ENCODE measurements around the gene IWS1. TPM values are rescaled to one million over a fixed set of nuclear protein-coding genes. Genes with fewer than 3 reads are reported as not detected.

IWS1 gene
- total RNA-seq, 4 donors from 2014 or later, result 36.9 to 43.9 (median 39.6) TPM

DNA sequence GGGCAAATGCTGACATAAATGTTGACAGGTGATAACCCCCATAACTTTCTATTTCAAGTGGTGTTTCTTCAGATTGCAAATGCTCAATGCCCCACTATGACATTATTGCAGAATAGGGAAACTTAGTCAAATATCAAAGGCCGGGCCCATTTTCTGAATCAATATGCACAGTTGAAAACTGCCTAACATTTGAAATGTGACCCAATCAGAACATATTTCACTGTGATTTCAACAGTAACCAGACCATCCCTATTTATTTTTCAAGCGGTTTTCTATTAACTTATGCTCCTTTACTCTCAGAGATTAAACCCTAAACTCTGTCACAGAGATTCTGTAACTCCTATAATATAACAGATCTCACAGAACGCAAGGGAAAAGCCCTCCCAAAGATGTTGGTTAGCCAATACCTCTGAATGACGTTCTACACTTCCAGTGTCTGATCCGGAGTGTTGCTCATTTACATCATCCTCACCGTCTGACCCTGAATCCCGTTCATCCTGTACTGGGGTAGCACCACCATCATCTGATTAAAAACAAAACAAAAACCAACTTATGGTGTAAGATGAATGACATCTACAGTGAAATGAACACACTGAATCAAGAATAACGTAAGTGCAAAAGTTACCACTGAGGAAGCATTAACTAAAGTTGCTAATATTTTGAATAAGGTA lies 2.9 kb downstream of the IWS1 start:
- no peaks in the 10 kb centered on the region for H3K9me3 ChIP-seq
- 78 to 86% methylated on average over 5 to 8 of the region's 8 CpGs for WGBS, 2 donors (ENCODE audit: low coverage in 1 of 2)
- peaks cover 0 to 39% (median 6%) of the 10 kb centered on the region in 3 donors for H3K4me1 ChIP-seq
- ATAC-seq, result no peak
- no peak overlapping the region for H3K4me3 ChIP-seq
- H3K36me3 ChIP-seq, result peaks cover 3 to 35% of the 10 kb centered on the region in 2 donors
- TF ChIP-seq POLR2AphosphoS5 (IDR thresholded peaks at IDR 0.05), result no peak
- TF ChIP-seq, protein P1, sequence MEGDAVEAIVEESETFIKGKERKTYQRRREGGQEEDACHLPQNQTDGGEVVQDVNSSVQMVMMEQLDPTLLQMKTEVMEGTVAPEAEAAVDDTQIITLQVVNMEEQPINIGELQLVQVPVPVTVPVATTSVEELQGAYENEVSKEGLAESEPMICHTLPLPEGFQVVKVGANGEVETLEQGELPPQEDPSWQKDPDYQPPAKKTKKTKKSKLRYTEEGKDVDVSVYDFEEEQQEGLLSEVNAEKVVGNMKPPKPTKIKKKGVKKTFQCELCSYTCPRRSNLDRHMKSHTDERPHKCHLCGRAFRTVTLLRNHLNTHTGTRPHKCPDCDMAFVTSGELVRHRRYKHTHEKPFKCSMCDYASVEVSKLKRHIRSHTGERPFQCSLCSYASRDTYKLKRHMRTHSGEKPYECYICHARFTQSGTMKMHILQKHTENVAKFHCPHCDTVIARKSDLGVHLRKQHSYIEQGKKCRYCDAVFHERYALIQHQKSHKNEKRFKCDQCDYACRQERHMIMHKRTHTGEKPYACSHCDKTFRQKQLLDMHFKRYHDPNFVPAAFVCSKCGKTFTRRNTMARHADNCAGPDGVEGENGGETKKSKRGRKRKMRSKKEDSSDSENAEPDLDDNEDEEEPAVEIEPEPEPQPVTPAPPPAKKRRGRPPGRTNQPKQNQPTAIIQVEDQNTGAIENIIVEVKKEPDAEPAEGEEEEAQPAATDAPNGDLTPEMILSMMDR (IDR thresholded peaks at IDR 0.05), result no peak
- H3K27me3 ChIP-seq, result no peaks in the 10 kb centered on the region
- H3K27ac ChIP-seq, result no peak overlapping the region

DNA sequence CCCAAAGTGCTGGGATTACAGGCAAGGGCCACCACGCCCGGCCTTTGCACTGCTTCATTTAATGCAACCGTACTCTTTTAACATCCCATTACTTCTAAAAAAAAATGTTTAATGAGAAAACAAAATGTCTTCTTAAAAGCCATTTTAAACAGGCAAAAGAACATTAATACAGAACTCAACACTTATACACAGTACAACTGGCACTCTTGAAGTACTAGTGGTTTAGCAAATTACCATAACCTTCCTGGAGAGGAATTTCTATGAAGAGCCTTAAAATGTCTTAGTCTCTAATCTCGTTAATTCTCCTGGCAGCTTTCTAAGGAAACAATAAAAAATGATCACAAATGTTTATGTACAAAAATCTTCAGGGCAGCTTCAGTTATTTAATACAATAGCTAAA lies 5.9 kb downstream of the IWS1 start:
- TF ChIP-seq POLR2A (IDR thresholded peaks at IDR 0.05) (no peak), EP300 (IDR thresholded peaks at IDR 0.05) (no peak), POLR2AphosphoS5 (IDR thresholded peaks at IDR 0.05) (no peak)
- TF ChIP-seq, protein P1 (IDR thresholded peaks at IDR 0.05), result no peak
- Histone ChIP-seq H3K4me1 (peaks cover 7 to 48% (median 12%) of the 10 kb centered on the region in 3 donors), H3K4me3 (no peak overlapping the region), H3K27ac (no peak overlapping the region), H3K27me3 (no peaks in the 10 kb centered on the region), H3K9me3 (no peaks in the 10 kb centered on the region), H3K36me3 (peaks cover 3 to 41% of the 10 kb centered on the region in 2 donors)
- ATAC-seq, result no peak
- 81 to 95% methylated on average over 2 to 4 of the region's 4 CpGs for WGBS, 2 donors (ENCODE audit: low coverage in 1 of 2)

DNA sequence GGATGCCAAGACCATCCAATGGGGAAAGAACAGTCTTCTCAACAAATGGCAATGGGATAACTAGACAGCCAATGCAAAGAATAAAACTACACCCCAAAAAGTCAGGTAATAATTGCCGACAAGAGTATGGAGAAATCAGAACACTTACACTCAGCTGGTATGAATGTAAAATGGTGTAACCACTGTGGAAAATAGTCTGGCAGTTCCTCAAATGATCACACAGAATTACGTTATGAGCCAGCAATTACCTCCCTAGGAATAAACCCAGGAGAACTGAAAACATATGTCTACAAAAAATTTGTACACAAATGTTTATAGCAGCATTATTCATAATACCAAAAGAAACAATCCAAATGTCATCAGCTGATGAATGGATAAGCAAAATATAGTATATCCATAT lies 8.8 kb downstream of the IWS1 start:
- no peaks in the 10 kb centered on the region for H3K9me3 ChIP-seq
- no peak overlapping the region for H3K4me3 ChIP-seq
- peak overlapping the region; percentile 84 to 96 (median 86) for H3K27ac ChIP-seq
- ATAC-seq, result no peak
- TF ChIP-seq EP300 (IDR thresholded peaks at IDR 0.05) (no peak), POLR2A (IDR thresholded peaks at IDR 0.05) (no peak), POLR2AphosphoS5 (IDR thresholded peaks at IDR 0.05) (no peak)
- TF ChIP-seq, protein P1 (IDR thresholded peaks at IDR 0.05), result no peak
- H3K36me3 ChIP-seq, result peaks cover 3 to 32% of the 10 kb centered on the region in 2 donors
- peaks cover 9 to 51% (median 24%) of the 10 kb centered on the region in 3 donors for H3K4me1 ChIP-seq
- no peaks in the 10 kb centered on the region for H3K27me3 ChIP-seq
- whole genome bisulfite sequencing, 2 donors (ENCODE audit: low coverage in 1 of 2), result 75 to 77% methylated on average over 2 of the region's 2 CpGs

DNA sequence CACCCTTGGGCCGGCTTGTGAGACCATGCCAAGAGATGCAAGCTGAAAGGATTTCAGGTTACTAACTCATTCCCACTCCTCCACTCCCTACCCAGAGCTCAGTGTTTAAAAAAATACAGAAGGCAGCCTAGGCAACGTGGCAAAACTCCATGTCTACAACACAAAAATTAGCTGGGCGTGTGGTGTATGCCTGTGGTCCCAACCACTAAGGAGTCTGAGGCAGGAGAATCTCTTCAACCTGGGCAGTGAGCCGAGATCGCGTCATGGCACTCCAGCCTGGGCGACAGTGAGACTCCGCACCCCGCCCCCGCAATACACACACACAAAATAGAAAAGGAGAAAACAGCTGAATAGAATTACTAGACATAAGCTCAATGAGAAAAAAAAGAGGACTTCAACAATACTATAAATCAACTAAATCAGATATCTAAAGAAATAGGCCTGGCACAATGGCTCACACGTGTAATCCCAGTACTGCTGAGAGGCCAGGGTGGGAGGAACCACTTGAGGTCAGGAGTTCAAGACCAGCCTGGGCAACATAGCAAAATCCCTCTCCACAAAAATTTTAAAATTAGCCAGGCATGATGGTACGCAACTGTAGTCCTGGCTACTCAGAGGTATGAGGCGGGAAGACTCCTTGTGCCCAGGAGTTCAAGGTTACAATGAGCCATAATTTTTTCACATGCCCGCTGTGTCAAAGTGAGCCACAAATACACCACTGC lies 10.1 kb downstream of the IWS1 start:
- ATAC-seq, result peak; percentile 91
- peak overlapping the region; percentile 84 to 96 (median 86) for H3K27ac ChIP-seq
- H3K4me1 ChIP-seq, result peaks cover 9 to 60% (median 24%) of the 10 kb centered on the region in 3 donors
- H3K27me3 ChIP-seq, result no peaks in the 10 kb centered on the region
- H3K4me3 ChIP-seq, result no peak overlapping the region
- 31 to 41% methylated on average over 5 to 14 of the region's 14 CpGs for WGBS, 2 donors (ENCODE audit: low coverage in 1 of 2)
- TF ChIP-seq POLR2A (IDR thresholded peaks at IDR 0.05) (no peak), EP300 (IDR thresholded peaks at IDR 0.05) (no peak), POLR2AphosphoS5 (IDR thresholded peaks at IDR 0.05) (peak; percentile 33)
- TF ChIP-seq, protein P1 (IDR thresholded peaks at IDR 0.05), result no peak
- no peaks in the 10 kb centered on the region for H3K9me3 ChIP-seq
- H3K36me3 ChIP-seq, result peaks cover 3 to 24% of the 10 kb centered on the region in 2 donors

All from gastroesophageal sphincter (tissue), 4 donors.